Measurements from ENCODE around the gene CREBRF.
"Not testable (repeated sequence)": the region's sequence is repeated elsewhere in the genome, so short reads cannot be mapped to it uniquely, and the experiment has no call there.

CREBRF gene

GRCh38 chr5:173035904-173036707 lies 20.0 kb upstream of the CREBRF start:
- no peak for DNase-seq (ENCODE audit: low read depth)
- TF ChIP-seq CTCF (conservative IDR thresholded peaks at IDR 0.05; ENCODE audit: low read depth, low read length), result no peak
- no peak overlapping the region for H3K4me3 ChIP-seq (ENCODE audit: low read length)

DNA sequence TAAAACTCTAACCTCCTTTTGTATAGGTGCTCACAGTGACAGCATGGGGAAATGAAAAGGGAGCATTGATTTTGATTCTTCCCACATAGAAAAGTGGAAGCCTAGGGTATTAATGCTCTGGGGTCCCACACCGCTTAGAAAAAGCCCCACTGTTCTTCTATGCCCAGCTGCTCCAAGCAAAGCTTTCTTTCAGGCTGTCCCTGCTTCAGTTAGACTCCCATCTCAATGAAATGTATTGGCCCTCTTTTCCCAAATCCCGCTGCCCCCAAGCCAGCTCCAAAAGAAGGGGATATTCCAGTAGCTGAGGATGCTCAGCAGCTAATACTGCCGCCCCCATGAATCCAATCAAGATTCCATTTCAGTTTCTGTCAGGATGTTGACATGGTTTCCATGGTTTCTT lies 17.0 kb upstream of the CREBRF start:
- H3K4me3 ChIP-seq (ENCODE audit: low read length), result no peak overlapping the region
- TF ChIP-seq CTCF (conservative IDR thresholded peaks at IDR 0.05; ENCODE audit: low read depth, low read length), result no peak
- DNase-seq (ENCODE audit: low read depth), result no peak

DNA sequence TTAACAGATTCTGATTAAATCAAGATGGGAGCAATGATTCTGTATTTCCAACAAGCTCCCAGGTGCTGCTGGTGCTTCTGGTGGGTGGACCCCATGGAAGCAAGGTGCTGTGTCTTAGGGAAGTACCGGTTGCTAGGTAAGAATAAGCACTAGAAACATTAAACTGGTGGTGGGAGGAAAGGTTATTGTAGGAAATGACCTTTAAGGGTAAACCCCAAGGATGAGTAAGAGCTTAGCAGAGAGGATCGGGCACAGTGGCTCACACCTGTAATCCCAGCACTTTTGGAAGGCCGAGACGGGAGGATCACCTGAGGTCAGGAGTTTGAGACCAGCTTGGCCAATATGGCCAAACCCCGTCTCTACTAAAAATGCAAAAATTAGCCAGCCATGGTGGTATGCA lies 16.2 kb upstream of the CREBRF start:
- H3K4me3 ChIP-seq (ENCODE audit: low read length), result no peak overlapping the region
- no peak for TF ChIP-seq CTCF (conservative IDR thresholded peaks at IDR 0.05; ENCODE audit: low read depth, low read length)
- DNase-seq (ENCODE audit: low read depth), result no peak

GRCh38 chr5:173041881-173042762 lies 14.0 kb upstream of the CREBRF start:
- H3K4me3 ChIP-seq (ENCODE audit: low read length), result no peak overlapping the region
- no peak for TF ChIP-seq CTCF (conservative IDR thresholded peaks at IDR 0.05; ENCODE audit: low read depth, low read length)
- DNase-seq (ENCODE audit: low read depth), result no peak

DNA sequence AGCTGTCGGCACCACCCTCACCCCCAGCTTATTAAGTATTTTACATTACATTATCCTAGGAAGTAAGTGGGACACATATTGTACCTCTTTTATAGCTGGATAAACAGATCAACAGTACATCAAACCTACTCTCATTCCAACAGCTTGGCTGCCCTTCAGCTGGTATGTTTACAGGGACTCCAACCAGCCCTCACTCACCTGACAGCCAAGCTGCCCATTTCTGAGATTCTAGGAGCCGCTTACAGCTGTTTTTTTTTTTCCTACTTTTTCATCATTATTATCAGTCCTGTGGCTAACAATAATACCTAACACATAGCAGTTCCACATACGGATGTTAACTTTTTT lies 13.4 kb upstream of the CREBRF start:
- DNase-seq (ENCODE audit: low read depth), result no peak
- no peak overlapping the region for H3K4me3 ChIP-seq (ENCODE audit: low read length)
- TF ChIP-seq CTCF (conservative IDR thresholded peaks at IDR 0.05; ENCODE audit: low read depth, low read length), result no peak

DNA sequence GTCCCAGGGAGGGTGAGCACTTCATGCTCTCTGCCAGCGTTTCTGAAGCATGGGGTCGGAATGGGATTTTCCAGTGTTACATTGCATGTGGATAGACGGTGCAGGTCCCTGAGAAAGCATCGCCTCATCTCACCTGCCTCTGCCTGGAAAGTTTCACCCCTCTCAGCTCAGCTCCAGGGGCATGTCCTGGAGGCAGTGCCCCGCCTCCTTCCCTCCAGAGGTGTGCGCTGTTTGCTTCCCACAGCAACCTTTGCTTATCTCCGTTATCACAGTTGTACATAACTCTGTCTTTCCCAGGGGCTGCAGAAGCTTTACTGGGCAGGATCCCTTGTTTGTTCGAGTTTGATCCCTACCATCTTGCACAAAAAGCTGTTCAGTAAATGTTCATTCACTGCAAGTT lies 10.7 kb upstream of the CREBRF start:
- DNase-seq (ENCODE audit: low read depth), result no peak
- H3K4me3 ChIP-seq (ENCODE audit: low read length), result no peak overlapping the region
- no peak for TF ChIP-seq CTCF (conservative IDR thresholded peaks at IDR 0.05; ENCODE audit: low read depth, low read length)

- DNase-seq (ENCODE audit: low read depth), result not testable (repeated sequence)
Observed at GRCh38 chr5:173047096-173047837, 8.9 kb upstream of the CREBRF start.

More at GRCh38 chr5:173047096-173047837, 8.9 kb upstream of the CREBRF start:
- not testable (repeated sequence) for H3K4me3 ChIP-seq (ENCODE audit: low read length)
